Endothelial cell of umbilical vein (primary cell): ENCODE measurements around the gene RNASE7. TPM values are rescaled to one million over a fixed set of nuclear protein-coding genes. Genes with fewer than 3 reads are reported as not detected.

Experiments used
- BruUV-seq: library from RNA; stranded (reverse); fragments of 400-500 nt; replicated peaks from 2 replicates; lab custom pipeline; 2021; lab: Mats Ljungman, UMichigan
- CTCF ChIA-PET: fragments of 300-600, 350-600 bp; sonication (Branson Sonifier 250); formaldehyde crosslinking; loops from one replicate; lab custom pipeline; 2021; ENCODE audit warnings: antibody characterized with exemption, inconsistent platforms; lab: Charles Lee
- POLR2A ChIA-PET: fragments of 300-600, 350-600 bp; sonication (Branson Sonifier 250); formaldehyde crosslinking; loops from one replicate; lab custom pipeline; 2021; ENCODE audit warnings: antibody characterized with exemption, inconsistent platforms; lab: Charles Lee
- DNase-seq: peaks from one replicate; pipeline ENCODE4 v3.0.0-alpha.2; 2011; ENCODE audit warnings: low read depth, low spot score
- FAIRE-seq: peaks from 2 replicates; lab custom pipeline; 2011; peaks lifted over from hg19 to GRCh38; lab: Jason Lieb, UNC
- H2AFZ ChIP-seq: 2 replicates; pipeline ENCODE4 v1.6.0; 2012; ENCODE audit warnings: low read depth, low read length, control low read depth, inconsistent platforms
- H3K27ac ChIP-seq: 2 replicates; pipeline ENCODE4 v1.5.1; 2011; ENCODE audit warnings: low read depth, mild to moderate bottlenecking, control low read depth, low read length, moderate library complexity; ENCODE audit not compliant: insufficient read depth
- H3K27me3 ChIP-seq, 2 experiments: 2 replicates each; pipeline versions ENCODE4 v1.6.0 to v1.6.1; 2011; ENCODE audit warnings: low read length in 2 of 2, mixed read lengths in 1 of 2; ENCODE audit not compliant: control insufficient read depth in 2 of 2, insufficient read depth in 2 of 2
- H3K36me3 ChIP-seq, 2 experiments: 2 replicates in 1 of 2; 3 replicates in 1 of 2; pipeline ENCODE4 v1.5.1; 2011; ENCODE audit warnings: low read length in 2 of 2, mild to moderate bottlenecking in 1 of 2, moderate library complexity in 1 of 2; ENCODE audit not compliant: control insufficient read depth in 2 of 2, insufficient read depth in 2 of 2; ENCODE audit errors: extremely low read depth in 1 of 2
- H3K4me1 ChIP-seq: 3 replicates; pipeline ENCODE4 v1.5.1; 2011; ENCODE audit warnings: mild to moderate bottlenecking, low read length; ENCODE audit not compliant: control insufficient read depth, insufficient read depth; ENCODE audit errors: extremely low read depth
- H3K4me2 ChIP-seq: 2 replicates; pipeline ENCODE4 v1.6.1; 2011; ENCODE audit warnings: low read length, control low read depth, mixed read lengths; ENCODE audit not compliant: insufficient read depth
- H3K4me3 ChIP-seq, 3 experiments: fragments of 200-600 bp in 1 of 3; sonication (generic), shearing (Covaris generic) in 1 of 3; replicated peaks in 1 of 3; 2 replicates each; pipeline ENCODE4 v1.5.1; 2011 to 2016; ENCODE audit warnings: control low read depth in 3 of 3, low read length in 3 of 3, mild to moderate bottlenecking in 2 of 3, inconsistent platforms in 1 of 3, low read depth in 1 of 3, moderate library complexity in 1 of 3; ENCODE audit not compliant: insufficient read depth in 1 of 3
- H3K79me2 ChIP-seq: 2 replicates; pipeline ENCODE4 v1.6.0; 2012; ENCODE audit warnings: low read length, inconsistent platforms; ENCODE audit not compliant: control insufficient read depth, insufficient read depth
- H3K9ac ChIP-seq: replicated peaks from 2 replicates; pipeline ENCODE3; 2011; ENCODE audit warnings: low read length, control low read depth; ENCODE audit not compliant: insufficient read depth; ENCODE audit errors: extremely low read depth
- H3K9me1 ChIP-seq: replicated peaks from 3 replicates; pipeline ENCODE4 v1.6.0; 2011; ENCODE audit warnings: mild to moderate bottlenecking, low read length; ENCODE audit not compliant: control insufficient read depth, insufficient read depth; ENCODE audit errors: extremely low read depth
- H3K9me3 ChIP-seq: replicated peaks from 2 replicates; pipeline ENCODE4 v1.5.1; 2012; ENCODE audit warnings: low read length, inconsistent platforms; ENCODE audit not compliant: control insufficient read depth, insufficient read depth
- H4K20me1 ChIP-seq: replicated peaks from 2 replicates; pipeline ENCODE3; 2011; ENCODE audit warnings: mild to moderate bottlenecking, low read length; ENCODE audit not compliant: control insufficient read depth, insufficient read depth; ENCODE audit errors: extremely low read depth
- CTCF ChIP-seq, 2 donors: IDR thresholded peaks; 1 replicate in 1 of 2; 2 replicates in 1 of 2; pipeline ENCODE4 v1.5.1; 2011; ENCODE audit warnings: low read length in 2 of 2, mild to moderate bottlenecking in 2 of 2, moderate library complexity in 2 of 2, control low read depth in 1 of 2, inconsistent platforms in 1 of 2, low read depth in 1 of 2; ENCODE audit not compliant: insufficient read depth in 1 of 2; ENCODE audit errors: extremely low read depth in 1 of 2
- EZH2 ChIP-seq: IDR thresholded peaks from 2 replicates; pipeline ENCODE4 v1.6.1; 2012; ENCODE audit warnings: borderline replicate concordance, low read depth, mild to moderate bottlenecking, moderate library complexity, low read length, inconsistent platforms; ENCODE audit not compliant: severe bottlenecking
- FOS ChIP-seq: IDR thresholded peaks from 2 replicates; pipeline ENCODE4 v1.6.1; 2011; ENCODE audit warnings: mild to moderate bottlenecking, low read length, moderate library complexity, borderline replicate concordance; ENCODE audit not compliant: insufficient read depth
- GATA2 ChIP-seq: IDR thresholded peaks from 2 replicates; pipeline ENCODE4 v1.7.0; 2011; ENCODE audit warnings: low read depth, mild to moderate bottlenecking, moderate library complexity, mixed read lengths, low read length; ENCODE audit not compliant: insufficient read length, insufficient read depth
- JUN ChIP-seq: IDR thresholded peaks from 2 replicates; pipeline ENCODE4 v1.6.1; 2011; ENCODE audit warnings: borderline replicate concordance, low read depth; ENCODE audit not compliant: insufficient read length, insufficient read depth
- MAX ChIP-seq: IDR thresholded peaks from 2 replicates; pipeline ENCODE4 v1.6.1; 2011; ENCODE audit not compliant: insufficient read depth, insufficient read length
- MYC ChIP-seq: IDR thresholded peaks from one replicate; pipeline ENCODE4 v1.6.1; 2011; ENCODE audit warnings: mild to moderate bottlenecking, low read depth, low read length
- POLR2A ChIP-seq: IDR thresholded peaks from 2 replicates; pipeline ENCODE4 v1.6.1; 2012; ENCODE audit warnings: low read depth, mild to moderate bottlenecking, control low read depth, low read length
- POLR2AphosphoS5 ChIP-seq: IDR thresholded peaks from 2 replicates; pipeline ENCODE4 v1.6.1; 2012; ENCODE audit warnings: low read depth, mild to moderate bottlenecking, control low read depth, low read length, moderate library complexity; ENCODE audit not compliant: insufficient read depth
- dilution Hi-C: fragments of 300-500 bp; cut with MboI; formaldehyde crosslinking; loops from one replicate; pipeline ENCODE4 v1.15.0; 2019; ENCODE audit warnings: low sequenced_read_pairs; ENCODE audit not compliant: extremely low pct_ligation_motif_present
- intact Hi-C: fragments of 100-400 bp; cut with micrococcal nuclease; formaldehyde crosslinking; loops from one replicate; pipeline ENCODE4 v1.10.0; 2022
- polyA plus RNA-seq, 4 experiments: library from polyadenylated mRNA; depleted of rRNA in 3 of 4; stranded (reverse) in 3 of 4; unstranded in 1 of 4; fragments of >200 nt; gene quantifications; 2 replicates each; pipeline versions ENCODE4 v1.2.1 to v1.2.3, GENCODE V29; 2011 to 2012; ENCODE audit warnings: missing spikeins in 1 of 4
- total RNA-seq: library from RNA; stranded (reverse); gene quantifications from 2 replicates; pipeline ENCODE4 v1.2.3, GENCODE V29; 2021

The RNASE7 gene
- total and polyA plus RNA-seq, 2 donors (not counting 3 experiments of a cell fraction or from before 2014, with no cell fraction given): not detected

- Histone ChIP-seq H3K27ac (no peak overlapping the region), H3K9ac (no peak overlapping the region), H3K4me3 (no peak overlapping the region), H4K20me1 (no peaks in the 10 kb centered on the region), H3K36me3 (peaks cover 0 to 6% of the 10 kb centered on the region in 2 experiments), H3K27me3 (peaks cover 2 to 11% of the 10 kb centered on the region in 2 experiments), H3K9me1 (no peaks in the 10 kb centered on the region), H3K4me2 (no peak overlapping the region), H3K79me2 (no peaks in the 10 kb centered on the region), H2AFZ (no peak overlapping the region), H3K4me1 (peaks cover 10% of the 10 kb centered on the region), H3K9me3 (no peaks in the 10 kb centered on the region)
- ChIA-PET CTCF (interaction anchor here (1.0 to 1.8 kb wide), 3 partner anchors 18 to 60 kb away, joined by 4 to 7 read pairs (median 5); no protein-coding TSS in a partner anchor), POLR2A (interaction anchor here (0.6 kb wide), 1 partner anchor 669 kb away, joined by 5 read pairs; no protein-coding TSS in a partner anchor)
- intact Hi-C loops: no loop called here
- dilution Hi-C loops: no loop called here
- no TSS peak for BruUV-seq
- no peak for DNase-seq
- TF ChIP-seq JUN (no peak), POLR2A (no peak), POLR2AphosphoS5 (no peak), MYC (no peak), CTCF (IDR thresholded peaks at IDR 0.05; ENCODE audit: extremely low read depth in 1 of 2, insufficient read depth in 1 of 2, low read depth in 1 of 2, low read length in 2 of 2) (no peak), EZH2 (no peak), FOS (no peak), MAX (no peak), GATA2 (no peak)
- no peak for FAIRE-seq
These were observed 32.5 kb downstream of the RNASE7 start for GRCh38 chr14:21074398-21075272.
